ES-I3 (cell line): ENCODE measurements around the gene DNAJC1.

Source experiments
- H3K36me3 ChIP-seq: 2 replicates; pipeline ENCODE4 v1.6.1; 2013; ENCODE audit warnings: mild to moderate bottlenecking, low read length, control low read depth, moderate library complexity; ENCODE audit not compliant: insufficient read depth
- H3K4me1 ChIP-seq: 2 replicates; pipeline ENCODE4 v1.6.1; 2013; ENCODE audit warnings: mild to moderate bottlenecking, control low read depth, low read length; ENCODE audit not compliant: insufficient read depth
- H3K9ac ChIP-seq: 2 replicates; pipeline ENCODE4 v1.6.1; 2013; ENCODE audit warnings: low read depth, mild to moderate bottlenecking, low read length, moderate library complexity
- H3K9me3 ChIP-seq: 2 replicates; pipeline ENCODE4 v1.6.1; 2013; ENCODE audit warnings: mild to moderate bottlenecking, low read length, moderate library complexity; ENCODE audit not compliant: control insufficient read depth, insufficient read depth

The DNAJC1 gene

DNA sequence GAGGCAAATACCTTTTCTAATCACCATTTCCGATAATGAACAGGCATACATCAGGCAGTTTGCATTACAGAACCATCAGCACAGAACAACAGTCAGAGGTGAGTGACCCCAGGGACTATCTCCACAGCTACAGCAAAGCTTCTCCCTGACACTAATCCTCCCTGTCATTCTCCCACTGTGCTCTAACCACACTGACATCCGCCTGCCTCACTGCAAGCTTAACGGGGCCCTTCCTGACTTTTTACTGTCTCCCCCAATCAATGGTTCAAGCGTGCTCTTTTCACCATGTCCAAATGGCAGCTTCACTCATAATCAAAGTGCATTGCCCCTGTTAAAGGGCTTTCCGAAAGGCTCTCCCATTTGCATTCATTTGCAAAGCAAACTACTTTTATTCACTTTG, 196.3 kb downstream of the DNAJC1 start:
- Histone ChIP-seq H3K9ac (no peak overlapping the region), H3K9me3 (no peaks in the 10 kb centered on the region), H3K4me1 (peaks cover 18% of the 10 kb centered on the region; the same call in 1 of the 2 replicates), H3K36me3 (no peaks in the 10 kb centered on the region)

GRCh38 chr10:21803374-21803773, 200.2 kb downstream of the DNAJC1 start:
- Histone ChIP-seq H3K9ac (no peak overlapping the region), H3K4me1 (peaks cover 14% of the 10 kb centered on the region; the same call in 1 of the 2 replicates), H3K36me3 (no peaks in the 10 kb centered on the region), H3K9me3 (no peaks in the 10 kb centered on the region)

DNA sequence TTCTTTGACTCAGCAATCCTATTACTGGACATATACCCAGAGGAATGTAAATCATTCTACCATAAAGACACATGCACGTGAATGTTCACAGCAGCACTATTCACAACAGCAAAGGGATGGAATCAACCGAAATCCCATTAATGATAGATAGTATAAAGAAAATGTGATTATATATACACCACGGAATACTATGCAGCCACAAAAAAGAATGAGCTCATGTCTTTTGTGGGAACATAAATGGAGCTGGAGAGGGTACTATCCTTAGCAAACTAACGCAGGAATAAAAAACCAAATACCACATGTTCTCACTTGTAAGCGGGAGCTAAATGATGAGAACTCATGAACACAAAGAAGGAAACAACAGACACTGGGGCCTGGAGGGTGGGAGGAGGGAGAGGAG, 201.9 kb downstream of the DNAJC1 start:
- Histone ChIP-seq H3K9me3 (no peaks in the 10 kb centered on the region), H3K4me1 (peaks cover 8% of the 10 kb centered on the region; the same call in 1 of the 2 replicates), H3K9ac (no peak overlapping the region), H3K36me3 (no peaks in the 10 kb centered on the region)

DNA sequence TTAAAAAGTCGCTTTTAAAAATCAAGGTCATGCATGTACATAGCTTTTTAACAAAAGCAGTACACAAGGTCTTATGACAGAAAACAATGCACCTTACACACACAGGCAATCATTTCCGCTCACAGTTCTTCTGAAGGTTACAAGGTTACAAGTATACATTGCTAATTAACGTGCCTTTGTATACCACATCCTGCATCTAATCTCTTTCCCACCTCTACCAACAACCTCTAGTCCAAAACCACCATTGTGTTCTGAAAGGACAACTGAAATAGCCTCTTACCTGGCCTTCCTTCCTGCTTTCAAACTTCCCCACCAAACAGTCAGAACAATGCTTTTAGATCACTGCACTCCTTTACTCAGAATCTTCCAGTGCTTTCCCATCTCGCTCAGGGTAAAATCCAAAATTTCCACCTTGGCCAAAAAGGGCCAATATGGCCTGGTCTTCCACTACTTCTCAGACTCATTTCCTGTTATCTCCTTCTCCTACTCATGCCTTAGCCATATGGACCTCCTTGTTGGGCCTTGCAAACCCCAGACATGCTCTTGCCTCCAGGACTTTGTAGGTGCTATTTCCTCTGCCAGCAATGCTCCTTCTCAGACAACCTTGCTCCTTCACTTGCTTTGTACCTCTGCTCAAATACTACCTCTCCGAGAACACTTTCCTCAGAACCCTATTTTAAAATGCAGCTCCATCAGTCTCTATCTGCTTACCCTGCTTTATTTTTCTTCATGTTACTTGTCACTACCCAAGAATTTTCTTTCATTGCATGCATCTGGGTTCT, 205.4 kb downstream of the DNAJC1 start:
- H3K36me3 ChIP-seq: no peaks in the 10 kb centered on the region
- no peak overlapping the region for H3K9ac ChIP-seq
- H3K4me1 ChIP-seq: no peaks in the 10 kb centered on the region
- H3K9me3 ChIP-seq: no peaks in the 10 kb centered on the region

DNA sequence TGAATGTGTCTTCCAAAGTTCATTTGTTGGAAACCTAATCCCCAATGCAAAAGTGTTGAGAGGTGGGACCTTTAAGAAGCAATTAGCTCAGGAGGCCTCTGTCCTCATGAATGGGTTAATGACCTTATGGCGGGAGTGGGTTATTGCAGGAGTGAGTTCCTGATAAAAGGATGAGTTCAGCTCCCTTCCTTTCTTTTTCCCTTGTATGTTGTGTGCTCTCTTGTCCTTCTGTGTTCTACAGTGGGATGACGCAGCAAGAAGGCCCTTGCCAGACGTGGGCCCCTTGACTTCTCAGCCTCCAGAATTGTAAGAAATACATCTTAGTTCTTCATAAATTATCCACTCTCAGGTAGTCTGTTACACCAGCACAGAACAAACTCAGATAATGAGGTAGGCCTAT, 206.0 kb downstream of the DNAJC1 start:
- no peaks in the 10 kb centered on the region for H3K36me3 ChIP-seq
- no peak overlapping the region for H3K9ac ChIP-seq
- no peaks in the 10 kb centered on the region for H3K4me1 ChIP-seq
- H3K9me3 ChIP-seq: no peaks in the 10 kb centered on the region

- Histone ChIP-seq H3K9ac (no peak overlapping the region), H3K9me3 (no peaks in the 10 kb centered on the region), H3K36me3 (no peaks in the 10 kb centered on the region), H3K4me1 (no peaks in the 10 kb centered on the region)
These were observed 212.3 kb downstream of the DNAJC1 start for GRCh38 chr10:21791276-21791675.

- H3K4me1 ChIP-seq: no peaks in the 10 kb centered on the region
- no peak overlapping the region for H3K9ac ChIP-seq
- peaks cover 6% of the 10 kb centered on the region for H3K9me3 ChIP-seq
- no peaks in the 10 kb centered on the region for H3K36me3 ChIP-seq
These were observed 226.6 kb downstream of the DNAJC1 start for GRCh38 chr10:21776883-21777282.

DNA sequence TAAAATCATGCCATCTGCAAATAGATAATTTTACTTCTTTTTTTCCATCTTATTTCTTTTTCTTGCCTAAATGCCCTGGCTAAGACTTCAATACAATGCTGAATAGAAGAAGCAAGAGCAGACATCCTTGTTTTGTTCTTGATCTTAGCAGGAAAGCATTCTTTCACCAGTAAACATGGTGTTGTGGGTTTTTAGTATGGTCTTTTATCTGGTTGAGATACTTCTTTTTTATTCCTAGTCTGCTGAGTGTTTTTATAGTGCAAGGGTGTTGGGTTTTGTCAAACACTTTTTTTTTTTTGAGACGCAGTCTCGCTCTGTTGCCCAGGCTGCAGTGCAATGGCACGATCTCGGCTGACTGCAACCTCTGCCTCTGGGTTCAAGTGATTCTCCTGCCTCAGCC, 232.3 kb downstream of the DNAJC1 start:
- no peak overlapping the region for H3K9ac ChIP-seq
- no peaks in the 10 kb centered on the region for H3K4me1 ChIP-seq
- no peaks in the 10 kb centered on the region for H3K36me3 ChIP-seq
- peaks cover 6% of the 10 kb centered on the region; the same call in 1 of the 2 replicates for H3K9me3 ChIP-seq

- Histone ChIP-seq H3K9me3 (peaks cover 6% of the 10 kb centered on the region; the same call in 1 of the 2 replicates), H3K36me3 (no peaks in the 10 kb centered on the region), H3K4me1 (no peaks in the 10 kb centered on the region), H3K9ac (no peak overlapping the region)
These were observed 234.5 kb downstream of the DNAJC1 start for GRCh38 chr10:21769041-21769440.

DNA sequence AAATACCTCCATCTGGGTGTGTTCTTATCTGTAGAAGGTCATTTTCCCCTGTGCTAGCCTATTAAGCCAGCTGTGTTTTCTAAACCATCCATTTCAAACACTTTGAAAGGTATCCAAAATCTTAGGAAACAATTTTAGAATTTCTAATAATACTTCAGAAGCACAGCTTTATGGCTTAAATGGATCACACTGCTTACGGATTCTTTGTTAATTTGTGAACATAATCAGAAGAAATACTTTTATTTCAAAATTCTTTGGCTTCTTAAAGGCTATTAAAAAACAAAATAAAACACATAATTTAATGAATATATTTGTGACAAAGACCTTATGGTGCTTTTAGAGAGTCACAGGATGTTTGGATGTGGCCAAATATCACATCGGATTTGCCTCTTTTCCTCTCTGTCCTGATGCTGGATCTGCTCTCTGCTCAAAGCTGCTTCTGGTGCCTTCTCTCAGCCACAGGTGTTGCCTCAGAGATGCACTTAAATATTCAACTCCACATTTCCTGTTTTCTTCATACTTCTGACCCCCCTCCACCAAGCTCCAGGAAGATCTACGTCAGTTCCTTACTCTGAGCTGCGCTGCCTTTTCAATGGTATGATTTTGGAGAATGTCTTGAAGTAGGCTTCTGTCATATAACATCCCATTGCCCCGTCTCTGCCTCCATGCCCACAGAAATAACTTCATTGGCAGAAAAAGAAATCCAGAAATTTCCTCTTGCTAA, 238.9 kb downstream of the DNAJC1 start:
- H3K4me1 ChIP-seq: no peaks in the 10 kb centered on the region
- no peaks in the 10 kb centered on the region for H3K9me3 ChIP-seq
- H3K36me3 ChIP-seq: no peaks in the 10 kb centered on the region
- H3K9ac ChIP-seq: no peak overlapping the region

DNA sequence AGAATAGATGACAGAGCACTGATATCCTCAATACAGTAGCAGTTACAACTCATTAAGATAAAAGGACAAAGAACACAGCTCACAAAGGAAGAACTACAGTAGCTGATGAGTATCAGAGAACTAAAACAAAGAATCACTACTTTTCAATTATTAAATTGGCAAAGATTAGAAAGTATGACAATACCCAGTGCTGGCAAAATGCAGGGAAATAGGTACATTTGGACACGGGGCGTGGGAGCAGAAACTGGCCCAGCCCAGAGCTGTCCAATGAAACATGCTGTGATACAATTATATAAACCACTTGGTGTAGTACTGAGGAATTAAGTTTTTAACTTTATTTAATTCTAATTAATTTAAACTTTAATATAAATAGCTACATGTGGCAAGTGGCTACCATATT, 243.2 kb downstream of the DNAJC1 start:
- H3K4me1 ChIP-seq: peaks cover 31% of the 10 kb centered on the region
- H3K9ac ChIP-seq: no peak overlapping the region
- H3K9me3 ChIP-seq: no peaks in the 10 kb centered on the region
- H3K36me3 ChIP-seq: no peaks in the 10 kb centered on the region

DNA sequence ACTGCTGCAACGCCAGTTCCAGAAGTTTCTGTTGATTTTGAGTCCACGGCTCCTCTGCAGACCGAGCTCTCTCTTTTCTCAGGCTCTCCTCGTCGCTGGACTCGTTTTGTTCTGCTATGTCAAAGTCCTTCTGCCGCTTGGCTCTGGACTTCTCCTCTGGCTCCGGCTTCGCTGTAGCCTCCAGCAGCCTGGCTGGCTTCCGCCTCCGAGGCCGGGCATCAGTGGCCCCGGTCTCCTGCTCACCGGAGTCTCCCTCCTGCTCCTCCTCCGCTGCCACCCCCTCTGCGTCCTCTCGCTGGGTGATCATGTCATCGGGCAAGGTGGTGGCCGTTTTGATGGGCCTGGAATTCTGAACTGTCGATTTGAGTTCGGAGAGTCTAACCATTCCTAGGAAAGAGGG, 244.3 kb downstream of the DNAJC1 start:
- H3K4me1 ChIP-seq: peaks cover 31% of the 10 kb centered on the region
- no peaks in the 10 kb centered on the region for H3K36me3 ChIP-seq
- H3K9me3 ChIP-seq: no peaks in the 10 kb centered on the region
- no peak overlapping the region for H3K9ac ChIP-seq

DNA sequence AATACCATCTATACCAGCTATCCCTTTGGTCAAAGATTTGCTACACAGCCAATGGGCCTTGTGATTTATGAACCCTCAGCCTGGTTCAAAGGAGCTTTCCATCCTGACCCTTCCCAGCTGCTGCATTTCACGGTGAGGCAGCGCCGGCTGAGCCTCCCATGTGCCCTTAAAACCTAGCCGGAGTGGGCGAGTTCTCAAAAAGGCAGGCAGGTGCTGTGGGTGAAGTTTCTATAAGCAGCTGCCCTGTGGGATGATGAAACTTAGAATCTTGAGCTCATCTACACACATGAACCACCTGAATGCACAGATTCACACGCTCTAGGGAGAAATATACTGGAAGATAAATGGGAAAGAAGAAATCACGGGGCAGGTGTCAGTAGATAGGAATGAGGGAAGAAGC, 244.8 kb downstream of the DNAJC1 start:
- peaks cover 31% of the 10 kb centered on the region for H3K4me1 ChIP-seq
- H3K36me3 ChIP-seq: no peaks in the 10 kb centered on the region
- H3K9ac ChIP-seq: no peak overlapping the region
- no peaks in the 10 kb centered on the region for H3K9me3 ChIP-seq

GRCh38 chr10:21758239-21758638, 245.3 kb downstream of the DNAJC1 start:
- H3K36me3 ChIP-seq: no peaks in the 10 kb centered on the region
- H3K9ac ChIP-seq: no peak overlapping the region
- no peaks in the 10 kb centered on the region for H3K9me3 ChIP-seq
- peaks cover 31% of the 10 kb centered on the region for H3K4me1 ChIP-seq
